ENCODE data around the gene SESTD1.
"Not testable (repeated sequence)": the region's sequence is repeated elsewhere in the genome, so short reads cannot be mapped to it uniquely, and the experiment has no call there.

Gene SESTD1

GRCh38 chr2:179069685-179070084, 194.9 kb downstream of the SESTD1 start:
- 29 to 33% methylated on average over 1 of the region's 1 CpG for WGBS, 2 experiments (ENCODE audit: insufficient coverage in 2 of 2)
- Histone ChIP-seq H3K36me3 (ENCODE audit: control insufficient read depth, insufficient read depth, low read length) (no peaks in the 10 kb centered on the region), H3K27ac (ENCODE audit: low read depth, low read length, severe bottlenecking) (no peak overlapping the region), H3K9me3 (ENCODE audit: control insufficient read depth, low read length) (no peaks in the 10 kb centered on the region), H3K4me1 (ENCODE audit: control insufficient read depth, insufficient read depth, low read length, poor library complexity, severe bottlenecking) (no peaks in the 10 kb centered on the region), H3K4me3 (ENCODE audit: extremely low read depth, insufficient read depth, low read length, poor library complexity, severe bottlenecking) (no peak overlapping the region)

- WGBS, 2 experiments (ENCODE audit: insufficient coverage in 2 of 2): 71% methylated on average over 1 of the region's 2 CpGs
Measured at GRCh38 chr2:179068991-179069643, 195.5 kb downstream of the SESTD1 start.

GRCh38 chr2:179059026-179059700, 205.5 kb downstream of the SESTD1 start:
- Histone ChIP-seq H3K4me3 (ENCODE audit: extremely low read depth, insufficient read depth, low read length, poor library complexity, severe bottlenecking) (no peak overlapping the region), H3K36me3 (ENCODE audit: control insufficient read depth, insufficient read depth, low read length) (no peaks in the 10 kb centered on the region), H3K27ac (ENCODE audit: low read depth, low read length, severe bottlenecking) (no peak overlapping the region), H3K4me1 (ENCODE audit: control insufficient read depth, insufficient read depth, low read length, poor library complexity, severe bottlenecking) (peaks cover 4% of the 10 kb centered on the region), H3K9me3 (ENCODE audit: control insufficient read depth, low read length) (no peaks in the 10 kb centered on the region)
- WGBS, 2 experiments (ENCODE audit: insufficient coverage in 2 of 2): no CpG with 5 or more reads among the region's 2 CpGs

More at GRCh38 chr2:179068991-179069643, 195.5 kb downstream of the SESTD1 start:
- no peak overlapping the region for H3K4me3 ChIP-seq (ENCODE audit: extremely low read depth, insufficient read depth, low read length, poor library complexity, severe bottlenecking)
- H3K36me3 ChIP-seq (ENCODE audit: control insufficient read depth, insufficient read depth, low read length): no peaks in the 10 kb centered on the region
- H3K27ac ChIP-seq (ENCODE audit: low read depth, low read length, severe bottlenecking): no peak overlapping the region
- no peaks in the 10 kb centered on the region for H3K4me1 ChIP-seq (ENCODE audit: control insufficient read depth, insufficient read depth, low read length, poor library complexity, severe bottlenecking)
- H3K9me3 ChIP-seq (ENCODE audit: control insufficient read depth, low read length): no peaks in the 10 kb centered on the region

GRCh38 chr2:179057737-179058136, 206.9 kb downstream of the SESTD1 start:
- Histone ChIP-seq H3K9me3 (ENCODE audit: control insufficient read depth, low read length) (no peaks in the 10 kb centered on the region), H3K36me3 (ENCODE audit: control insufficient read depth, insufficient read depth, low read length) (no peaks in the 10 kb centered on the region), H3K4me1 (ENCODE audit: control insufficient read depth, insufficient read depth, low read length, poor library complexity, severe bottlenecking) (peaks cover 4% of the 10 kb centered on the region), H3K27ac (ENCODE audit: low read depth, low read length, severe bottlenecking) (no peak overlapping the region), H3K4me3 (ENCODE audit: extremely low read depth, insufficient read depth, low read length, poor library complexity, severe bottlenecking) (no peak overlapping the region)
- WGBS, 2 experiments (ENCODE audit: insufficient coverage in 2 of 2): 73 to 81% methylated on average over 3 of the region's 5 CpGs

- not testable (repeated sequence) for H3K9me3 ChIP-seq (ENCODE audit: control insufficient read depth, low read length); H3K27ac ChIP-seq (ENCODE audit: low read depth, low read length, severe bottlenecking); H3K4me3 ChIP-seq (ENCODE audit: extremely low read depth, insufficient read depth, low read length, poor library complexity, severe bottlenecking); H3K36me3 ChIP-seq (ENCODE audit: control insufficient read depth, insufficient read depth, low read length)
- H3K4me1 ChIP-seq (ENCODE audit: control insufficient read depth, insufficient read depth, low read length, poor library complexity, severe bottlenecking): peaks cover 17% of the 10 kb centered on the region
- 80 to 92% methylated on average over 2 of the region's 3 CpGs for WGBS, 2 experiments (ENCODE audit: insufficient coverage in 2 of 2)
Measured at GRCh38 chr2:179053568-179053967, 211.1 kb downstream of the SESTD1 start.

All from mesodermal cell (in vitro differentiated cells).